HepG2 (cell line): ENCODE results near the gene NARS2. TPM values are rescaled to one million over a fixed set of nuclear protein-coding genes. Genes with fewer than 3 reads are reported as not detected.

ENCODE experiments used
- ATAC-seq: fragments of 200-7000 bp; cut with Tn5 transposase; 3 replicates; pipeline ENCODE4 v1.9.1; 2020; ENCODE audit warnings: mild to moderate bottlenecking, moderate library complexity
- BruUV-seq: library from RNA; stranded (reverse); fragments of 400-500 nt; replicated peaks from 2 replicates; lab custom pipeline; 2021; lab: Mats Ljungman, UMichigan
- CTCF ChIA-PET: fragments of 300-600 bp; formaldehyde crosslinking; extraction: SDS; loops from one replicate; lab custom pipeline; 2021; ENCODE audit warnings: low total read pairs, inconsistent platforms, low intra/inter-chr PET ratio; lab: Yijun Ruan, JAX
- POLR2A ChIA-PET: fragments of 350-600 bp; sonication (Branson Sonifier 250); formaldehyde crosslinking; loops from one replicate; lab custom pipeline; 2020; ENCODE audit warnings: antibody characterized with exemption, inconsistent platforms; lab: Yijun Ruan, JAX
- DNase-seq: peaks from one replicate; pipeline ENCODE4 v3.0.0-alpha.2; 2015; ENCODE audit warnings: low spot score
- FAIRE-seq: peaks from 3 replicates; lab custom pipeline; 2011; peaks lifted over from hg19 to GRCh38; lab: Jason Lieb, UNC
- H2AFZ ChIP-seq: one replicate; pipeline ENCODE4 v1.6.1; 2011; ENCODE audit warnings: low read length, inconsistent platforms
- H3K27ac ChIP-seq: fragments of 300-600 bp; 3 replicates; pipeline ENCODE4 v1.8.0; 2011; ENCODE audit warnings: mixed run types, mild to moderate bottlenecking, mixed read lengths, low read length, inconsistent platforms; ENCODE audit not compliant: insufficient read depth; ENCODE audit errors: extremely low read length
- H3K27me3 ChIP-seq, 2 experiments: fragments of 200-600 bp in 1 of 2; 2 replicates in 1 of 2; 3 replicates in 1 of 2; pipeline versions ENCODE4 v1.6.0 to v1.8.0; 2011; ENCODE audit warnings: low read length in 2 of 2, mild to moderate bottlenecking in 2 of 2, moderate library complexity in 2 of 2, inconsistent platforms in 1 of 2; ENCODE audit not compliant: insufficient read depth in 2 of 2, control insufficient read depth in 1 of 2
- H3K36me3 ChIP-seq, 2 experiments: fragments of 200-600 bp in 1 of 2; replicated peaks in 1 of 2; 2 replicates in 1 of 2; 3 replicates in 1 of 2; pipeline versions ENCODE4 v1.5.1 to v1.8.0; 2011; ENCODE audit warnings: low read length in 2 of 2, inconsistent platforms in 1 of 2; ENCODE audit not compliant: insufficient read depth in 2 of 2, control insufficient read depth in 1 of 2
- H3K4me1 ChIP-seq: 2 replicates; pipeline ENCODE4 v1.5.1; 2012; ENCODE audit warnings: low read length, inconsistent platforms; ENCODE audit not compliant: insufficient read depth
- H3K4me2 ChIP-seq: 2 replicates; pipeline ENCODE4 v1.6.0; 2011; ENCODE audit warnings: low read depth, low read length, inconsistent platforms
- H3K4me3 ChIP-seq, 3 experiments: fragments of 200-600 bp in 1 of 3; sonication (generic), shearing (Covaris generic) in 1 of 3; replicated peaks in 1 of 3; 2 replicates each; pipeline ENCODE4 v1.5.1; 2011 to 2016; ENCODE audit warnings: low read length in 3 of 3, inconsistent platforms in 2 of 3, low read depth in 2 of 3, mild to moderate bottlenecking in 2 of 3, control low read depth in 1 of 3, mixed read lengths in 1 of 3; ENCODE audit not compliant: insufficient read depth in 1 of 3
- H3K79me2 ChIP-seq: one replicate; pipeline ENCODE4 v1.6.1; 2011; ENCODE audit warnings: low read length, inconsistent platforms; ENCODE audit not compliant: insufficient read depth
- H3K9ac ChIP-seq: 2 replicates; pipeline ENCODE4 v1.6.0; 2011; ENCODE audit warnings: mild to moderate bottlenecking, low read depth, low read length, inconsistent platforms; ENCODE audit not compliant: insufficient read depth
- H3K9me3 ChIP-seq: 2 replicates; pipeline ENCODE4 v1.5.1; 2012; ENCODE audit warnings: mild to moderate bottlenecking, low read length
- H4K20me1 ChIP-seq: 2 replicates; pipeline ENCODE4 v1.6.0; 2011; ENCODE audit warnings: inconsistent platforms, mild to moderate bottlenecking, low read length, moderate library complexity; ENCODE audit not compliant: insufficient read depth
- ATF1 ChIP-seq: IDR thresholded peaks from 2 replicates; pipeline ENCODE4 v1.6.1; 2016; ENCODE audit warnings: mild to moderate bottlenecking, control low read depth
- DZIP1 ChIP-seq: sonication (generic); formaldehyde crosslinking; IDR thresholded peaks from 2 replicates; pipeline ENCODE4 v1.5.0; 2020; ENCODE audit warnings: mild to moderate bottlenecking, missing genetic modification reagents
- HDAC1 ChIP-seq: sonication (generic); formaldehyde crosslinking; IDR thresholded peaks from 2 replicates; pipeline ENCODE4 v1.5.1; 2020; ENCODE audit warnings: mild to moderate bottlenecking, missing genetic modification reagents
- HNF4G ChIP-seq, 2 experiments: sonication (generic) in 1 of 2; formaldehyde crosslinking in 1 of 2; IDR thresholded peaks; 2 replicates each; pipeline versions ENCODE4 v1.4.0 to v1.6.1; 2011 to 2020; ENCODE audit warnings: borderline replicate concordance in 2 of 2, low read depth in 2 of 2, mild to moderate bottlenecking in 2 of 2, low read length in 1 of 2, missing genetic modification reagents in 1 of 2, moderate library complexity in 1 of 2
- MBNL3 ChIP-seq: fragments of 250-450 bp; sonication (Bioruptor Pico); conservative IDR thresholded peaks from 2 replicates; pipeline ENCODE4 v1.8.0; 2022; ENCODE audit warnings: mild to moderate bottlenecking, inconsistent platforms
- NR3C1 ChIP-seq: sonication (generic); formaldehyde crosslinking; IDR thresholded peaks from 2 replicates; pipeline ENCODE4 v1.4.0; 2020; ENCODE audit warnings: missing genetic modification reagents
- PHF21A ChIP-seq: sonication (generic); formaldehyde crosslinking; IDR thresholded peaks from 2 replicates; pipeline ENCODE4 v1.5.0; 2020; ENCODE audit warnings: mild to moderate bottlenecking, missing genetic modification reagents
- SAP130 ChIP-seq: IDR thresholded peaks from 2 replicates; pipeline ENCODE4 v1.6.1; 2016; ENCODE audit warnings: low read depth
- SNAI1 ChIP-seq: sonication (generic); formaldehyde crosslinking; IDR thresholded peaks from 2 replicates; pipeline ENCODE4 v1.5.0; 2020; ENCODE audit warnings: mild to moderate bottlenecking, missing genetic modification reagents, borderline replicate concordance
- SYNCRIP ChIP-seq: fragments of 200-400 bp; formaldehyde crosslinking; IDR thresholded peaks from 2 replicates; pipeline ENCODE4 v1.6.1; 2018; ENCODE audit warnings: mild to moderate bottlenecking, low read depth, low read length; ENCODE audit not compliant: insufficient read depth
- TCF7 ChIP-seq: sonication (generic); IDR thresholded peaks from 2 replicates; pipeline ENCODE4 v1.6.1; 2016; ENCODE audit warnings: antibody characterized with exemption, low read depth
- ZFY ChIP-seq: sonication (generic); formaldehyde crosslinking; IDR thresholded peaks from 2 replicates; pipeline ENCODE4 v1.4.0; 2020; ENCODE audit warnings: missing genetic modification reagents
- ZNF17 ChIP-seq: sonication (generic); formaldehyde crosslinking; IDR thresholded peaks from 2 replicates; pipeline ENCODE4 v1.5.0; 2020; ENCODE audit warnings: mild to moderate bottlenecking, missing genetic modification reagents
- ZNF20 ChIP-seq: sonication (generic); formaldehyde crosslinking; IDR thresholded peaks from 2 replicates; pipeline ENCODE4 v1.4.0; 2020; ENCODE audit warnings: mild to moderate bottlenecking, moderate library complexity, missing genetic modification reagents
- ZNF256 ChIP-seq: sonication (generic); formaldehyde crosslinking; conservative IDR thresholded peaks from 2 replicates; pipeline ENCODE4 v1.4.0; 2020; ENCODE audit warnings: missing genetic modification reagents
- ZNF34 ChIP-seq: sonication (generic); formaldehyde crosslinking; IDR thresholded peaks from 2 replicates; pipeline ENCODE4 v1.4.0; 2020; ENCODE audit warnings: mild to moderate bottlenecking, missing genetic modification reagents, borderline replicate concordance
- ZNF552 ChIP-seq: sonication (generic); formaldehyde crosslinking; IDR thresholded peaks from 2 replicates; pipeline ENCODE4 v1.9.0; 2022; ENCODE audit warnings: missing genetic modification reagents, mild to moderate bottlenecking, borderline replicate concordance
- ZNF670 ChIP-seq: sonication (generic); formaldehyde crosslinking; IDR thresholded peaks from 2 replicates; pipeline ENCODE4 v1.8.0; 2022; ENCODE audit warnings: mild to moderate bottlenecking, missing genetic modification reagents, borderline replicate concordance
- ZNF7 ChIP-seq: IDR thresholded peaks from 2 replicates; pipeline ENCODE4 v1.6.1; 2016; ENCODE audit warnings: missing biosample characterization, missing genetic modification reagents
- WGBS: methylation state at CpG from one replicate; pipeline ENCODE4 v1.1.6; 2017; ENCODE audit warnings: low lambda C conversion rate; 5-methylcytosine and 5-hydroxymethylcytosine counted together
- in situ Hi-C: cut with HindIII; loops from 2 replicates; pipeline ENCODE4 v1.10.0; 2017; ENCODE audit warnings: low pct_unique_long_range_greater_than_20kb; ENCODE audit not compliant: extremely low pct_ligation_motif_present
- intact Hi-C: fragments of 100-400 bp; cut with micrococcal nuclease; formaldehyde crosslinking; loops from one replicate; pipeline ENCODE4 v1.10.0; 2022; ENCODE audit not compliant: unreplicated experiment
- polyA plus RNA-seq, 8 experiments: library from polyadenylated mRNA; depleted of rRNA in 3 of 8; stranded (reverse) in 7 of 8; unstranded in 1 of 8; fragments of >200 nt; fragmentation: Illumina TruSeq in 4 of 8; extraction: Trizol in 4 of 8; gene quantifications; 2 replicates each; pipeline versions ENCODE4 v1.2.1 to v1.2.3, GENCODE V29; 2011 to 2016; ENCODE audit warnings: low read depth in 4 of 8, missing spikeins in 1 of 8, mixed read lengths in 1 of 8; ENCODE audit not compliant: insufficient read depth in 1 of 8
- total RNA-seq, 5 experiments: library from RNA; depleted of rRNA; stranded (reverse); fragments of >200 nt; fragmentation: Illumina TruSeq; extraction: Trizol; gene quantifications; 2 replicates each; pipeline ENCODE4 v1.2.3, GENCODE V29; 2016; ENCODE audit warnings: low read depth in 1 of 5

NARS2 gene
- total and polyA plus RNA-seq, 2 of the 13 experiments (the other 11 are each of a cell fraction or from before 2014, with no cell fraction given) = 45.9 to 65.0 TPM

DNA sequence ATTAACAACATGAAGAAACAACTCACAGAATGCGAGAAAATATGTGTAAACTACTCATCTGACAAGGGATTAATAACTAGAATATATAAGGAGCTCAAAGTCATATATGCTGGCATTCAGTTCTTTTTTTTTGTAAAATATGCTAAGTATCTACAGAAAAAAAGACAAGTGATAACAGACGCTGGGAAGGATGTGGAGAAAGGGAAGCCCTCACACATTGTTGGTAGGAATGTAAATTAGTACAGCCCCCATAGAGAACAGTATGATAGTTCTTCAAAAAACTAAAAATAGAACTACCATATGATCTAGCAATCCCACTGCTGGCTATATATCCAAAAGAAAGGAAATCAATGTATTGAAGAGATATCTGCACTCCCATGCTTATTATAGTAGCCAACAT, 170.9 kb downstream of the NARS2 start:
- WGBS = 99% methylated on average over 2 of the region's 2 CpGs
- in situ Hi-C loops (no loop called here), intact Hi-C loops (no loop called here)
- H3K4me1 ChIP-seq = no peaks in the 10 kb centered on the region
- no peak for TF ChIP-seq SAP130 (CRISPR knock-in tag)
- FAIRE-seq (no peak), ATAC-seq (no peak), DNase-seq (no peak)
- no peak overlapping the region for H3K27ac ChIP-seq
- no peak overlapping the region for H3K4me2 ChIP-seq
- H3K79me2 ChIP-seq = peaks cover 4% of the 10 kb centered on the region
- H3K9me3 ChIP-seq = no peaks in the 10 kb centered on the region
- H3K27me3 ChIP-seq = no peaks in the 10 kb centered on the region
- H4K20me1 ChIP-seq = no peaks in the 10 kb centered on the region
- H3K9ac ChIP-seq = no peak overlapping the region
- no peak overlapping the region for H3K4me3 ChIP-seq
- no TSS peak for BruUV-seq
- H2AFZ ChIP-seq = no peak overlapping the region
- POLR2A ChIA-PET = no interaction called here
- CTCF ChIA-PET = no interaction called here
- H3K36me3 ChIP-seq = peaks cover 0 to 2% of the 10 kb centered on the region in 2 experiments; a peak in 2 of 5 replicates

DNA sequence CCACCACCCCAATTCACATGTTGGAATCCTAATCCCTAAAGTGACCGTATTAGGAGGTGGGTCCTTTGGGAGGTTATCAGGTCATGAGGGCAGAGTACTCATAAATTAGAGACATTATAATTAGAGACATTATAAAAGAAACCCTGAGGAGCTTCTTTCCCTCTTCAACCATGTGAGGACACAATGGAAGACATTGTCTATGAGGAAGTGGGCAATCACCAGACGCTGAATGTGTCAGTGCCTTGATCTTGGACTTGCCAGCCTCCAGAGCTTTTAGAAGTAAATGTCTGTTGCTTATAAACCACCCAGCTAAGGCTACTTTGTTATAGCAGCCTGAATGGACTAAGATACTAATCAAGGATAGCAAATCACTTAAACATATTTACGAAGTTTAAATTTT, 171.8 kb downstream of the NARS2 start:
- H3K4me1 ChIP-seq = no peaks in the 10 kb centered on the region
- no peaks in the 10 kb centered on the region for H3K9me3 ChIP-seq
- H3K9ac ChIP-seq = no peak overlapping the region
- H4K20me1 ChIP-seq = no peaks in the 10 kb centered on the region
- intact Hi-C loops = no loop called here
- no peaks in the 10 kb centered on the region for H3K27me3 ChIP-seq
- FAIRE-seq = no peak
- H3K36me3 ChIP-seq = no peaks in the 10 kb centered on the region
- ChIA-PET POLR2A (no interaction called here), CTCF (no interaction called here)
- 98% methylated on average over 3 of the region's 3 CpGs for WGBS
- in situ Hi-C loops = no loop called here
- DNase-seq = no peak
- no TSS peak for BruUV-seq
- no peak overlapping the region for H3K4me2 ChIP-seq
- ATAC-seq = no peak
- no peak overlapping the region for H2AFZ ChIP-seq
- no peak overlapping the region for H3K4me3 ChIP-seq
- H3K27ac ChIP-seq = no peak overlapping the region
- H3K79me2 ChIP-seq = peaks cover 4% of the 10 kb centered on the region
- TF ChIP-seq ZNF34 (CRISPR knock-in tag) = no peak
- no peak for TF ChIP-seq ZFY (CRISPR knock-in tag)
- no peak for TF ChIP-seq ZNF670 (CRISPR knock-in tag)
- TF ChIP-seq SNAI1 (CRISPR knock-in tag) = no peak
- TF ChIP-seq ZNF17 (CRISPR knock-in tag) = no peak
- no peak for TF ChIP-seq SYNCRIP
- TF ChIP-seq PHF21A (CRISPR knock-in tag) = no peak
- no peak for TF ChIP-seq TCF7
- TF ChIP-seq ZNF256 = no peak
- no peak for TF ChIP-seq DZIP1 (CRISPR knock-in tag)
- no peak for TF ChIP-seq ZNF7 (CRISPR knock-in tag)
- TF ChIP-seq MBNL3 (CRISPR knock-in tag) = no peak
- TF ChIP-seq HNF4G (IDR thresholded peaks at IDR 0.05; ENCODE audit: borderline replicate concordance, low read depth, low read length) = no peak
- TF ChIP-seq HNF4G (CRISPR knock-in tag; IDR thresholded peaks at IDR 0.05; ENCODE audit: borderline replicate concordance, low read depth) = no peak
- TF ChIP-seq ZNF20 = no peak
- no peak for TF ChIP-seq ATF1 (CRISPR knock-in tag)
- no peak for TF ChIP-seq ZNF552 (CRISPR knock-in tag)
- no peak for TF ChIP-seq NR3C1 (CRISPR knock-in tag)
- no peak for TF ChIP-seq HDAC1 (CRISPR knock-in tag)
